OCI-LY1 (cell line): ENCODE data around the gene HOPX.
"Not testable (repeated sequence)": the region's sequence is repeated elsewhere in the genome, so short reads cannot be mapped to it uniquely, and the experiment has no call there.

Experiments
- H2AFZ ChIP-seq: fragments of 200-600 bp; sonication (generic), shearing (Covaris generic); 2 replicates; pipeline ENCODE4 v1.6.0; 2014; ENCODE audit warnings: antibody characterized with exemption, mild to moderate bottlenecking, low read length
- H3F3A ChIP-seq: fragments of 200-600 bp; sonication (generic), shearing (Covaris generic); 2 replicates; pipeline ENCODE4 v1.6.0; 2014; ENCODE audit warnings: mild to moderate bottlenecking, antibody characterized with exemption, low read length, moderate library complexity; ENCODE audit not compliant: insufficient read depth
- H3K27ac ChIP-seq: fragments of 200-600 bp; sonication (generic); 2 replicates; pipeline ENCODE4 v1.5.1; 2014; ENCODE audit warnings: low read length, mixed run types, mild to moderate bottlenecking, low read depth; ENCODE audit not compliant: poor library complexity, severe bottlenecking
- H3K27me3 ChIP-seq: fragments of 200-600 bp; sonication (generic); 2 replicates; pipeline ENCODE4 v1.6.0; 2014; ENCODE audit warnings: antibody characterized with exemption, mild to moderate bottlenecking, low read length, moderate library complexity; ENCODE audit not compliant: insufficient read depth
- H3K36me3 ChIP-seq: fragments of 200-600 bp; sonication (generic); 2 replicates; pipeline ENCODE4 v1.6.1; 2014; ENCODE audit warnings: mild to moderate bottlenecking, antibody characterized with exemption, low read length, moderate library complexity, mixed read lengths; ENCODE audit not compliant: insufficient read depth
- H3K4me1 ChIP-seq: fragments of 200-600 bp; sonication (generic); 2 replicates; pipeline ENCODE4 v1.5.1; 2014; ENCODE audit warnings: mild to moderate bottlenecking, low read length, moderate library complexity; ENCODE audit not compliant: insufficient read depth, severe bottlenecking
- H3K4me2 ChIP-seq: fragments of 200-600 bp; sonication (generic), shearing (Covaris generic); 2 replicates; pipeline ENCODE4 v1.6.1; 2014; ENCODE audit warnings: low read length
- H3K4me3 ChIP-seq: fragments of 200-600 bp; sonication (generic); 2 replicates; pipeline ENCODE4 v1.5.1; 2014; ENCODE audit warnings: low read length, low read depth, mild to moderate bottlenecking, mixed read lengths; ENCODE audit not compliant: poor library complexity, severe bottlenecking
- H3K79me2 ChIP-seq: fragments of 200-600 bp; shearing (Covaris generic); 2 replicates; pipeline ENCODE4 v1.6.1; 2016; ENCODE audit warnings: mixed run types, low read length, mixed read lengths; ENCODE audit not compliant: insufficient read depth
- H3K9ac ChIP-seq: fragments of 200-600 bp; sonication (generic), shearing (Covaris generic); 2 replicates; pipeline ENCODE4 v1.6.1; 2014; ENCODE audit warnings: mild to moderate bottlenecking, low read length, mixed read lengths
- H3K9me2 ChIP-seq: fragments of 200-600 bp; sonication (generic), shearing (Covaris generic); 2 replicates; pipeline ENCODE4 v1.6.1; 2014; ENCODE audit warnings: low read depth, mild to moderate bottlenecking, low read length, mixed read lengths
- H3K9me3 ChIP-seq: fragments of 200-600 bp; shearing (Covaris generic); 2 replicates; pipeline ENCODE4 v1.6.1; 2014; ENCODE audit warnings: low read length, mixed read lengths
- H4K20me1 ChIP-seq: fragments of 200-600 bp; sonication (generic), shearing (Covaris generic); 2 replicates; pipeline ENCODE4 v1.6.0; 2016; ENCODE audit warnings: mild to moderate bottlenecking, low read length; ENCODE audit not compliant: insufficient read depth
- EZH2 ChIP-seq: fragments of 200-600 bp; sonication (generic), shearing (Covaris generic); IDR thresholded peaks from 2 replicates; pipeline ENCODE4 v1.8.0; 2017; ENCODE audit warnings: borderline replicate concordance, mixed run types, mild to moderate bottlenecking, antibody characterized with exemption, low read length, moderate library complexity, mixed read lengths
- TF ChIP-seq, protein P1 (sequence below): fragments of 200-600 bp; sonication (generic), shearing (Covaris generic); IDR thresholded peaks from 2 replicates; pipeline ENCODE4 v1.5.1; 2017; ENCODE audit warnings: mild to moderate bottlenecking, antibody characterized with exemption, low read length, moderate library complexity, mixed read lengths

Gene HOPX

GRCh38 chr4:56696056-56696455 is 15.0 kb upstream of the HOPX start:
- no peaks in the 10 kb centered on the region for H3K27me3 ChIP-seq
- H3K36me3 ChIP-seq: no peaks in the 10 kb centered on the region
- no peak overlapping the region for H3K27ac ChIP-seq
- H2AFZ ChIP-seq: no peak overlapping the region
- no peaks in the 10 kb centered on the region for H3F3A ChIP-seq
- no peaks in the 10 kb centered on the region for H4K20me1 ChIP-seq
- H3K4me1 ChIP-seq: no peaks in the 10 kb centered on the region
- no peak overlapping the region for H3K4me3 ChIP-seq
- H3K79me2 ChIP-seq: no peaks in the 10 kb centered on the region
- H3K9me2 ChIP-seq: no peaks in the 10 kb centered on the region
- TF ChIP-seq, protein P1, sequence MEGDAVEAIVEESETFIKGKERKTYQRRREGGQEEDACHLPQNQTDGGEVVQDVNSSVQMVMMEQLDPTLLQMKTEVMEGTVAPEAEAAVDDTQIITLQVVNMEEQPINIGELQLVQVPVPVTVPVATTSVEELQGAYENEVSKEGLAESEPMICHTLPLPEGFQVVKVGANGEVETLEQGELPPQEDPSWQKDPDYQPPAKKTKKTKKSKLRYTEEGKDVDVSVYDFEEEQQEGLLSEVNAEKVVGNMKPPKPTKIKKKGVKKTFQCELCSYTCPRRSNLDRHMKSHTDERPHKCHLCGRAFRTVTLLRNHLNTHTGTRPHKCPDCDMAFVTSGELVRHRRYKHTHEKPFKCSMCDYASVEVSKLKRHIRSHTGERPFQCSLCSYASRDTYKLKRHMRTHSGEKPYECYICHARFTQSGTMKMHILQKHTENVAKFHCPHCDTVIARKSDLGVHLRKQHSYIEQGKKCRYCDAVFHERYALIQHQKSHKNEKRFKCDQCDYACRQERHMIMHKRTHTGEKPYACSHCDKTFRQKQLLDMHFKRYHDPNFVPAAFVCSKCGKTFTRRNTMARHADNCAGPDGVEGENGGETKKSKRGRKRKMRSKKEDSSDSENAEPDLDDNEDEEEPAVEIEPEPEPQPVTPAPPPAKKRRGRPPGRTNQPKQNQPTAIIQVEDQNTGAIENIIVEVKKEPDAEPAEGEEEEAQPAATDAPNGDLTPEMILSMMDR: no peak
- H3K4me2 ChIP-seq: no peak overlapping the region
- H3K9me3 ChIP-seq: no peaks in the 10 kb centered on the region
- H3K9ac ChIP-seq: no peak overlapping the region

GRCh38 chr4:56693476-56693875 is 12.4 kb upstream of the HOPX start:
- H3K79me2 ChIP-seq, H3K9me3 ChIP-seq, H3K4me1 ChIP-seq, H3K9me2 ChIP-seq, H3K9ac ChIP-seq, H4K20me1 ChIP-seq, H2AFZ ChIP-seq, H3K36me3 ChIP-seq, H3K4me2 ChIP-seq, H3F3A ChIP-seq, H3K27ac ChIP-seq, H3K4me3 ChIP-seq, H3K27me3 ChIP-seq: not testable (repeated sequence)

GRCh38 chr4:56692576-56692975 is 11.5 kb upstream of the HOPX start:
- H3K79me2 ChIP-seq: no peaks in the 10 kb centered on the region
- no peaks in the 10 kb centered on the region for H4K20me1 ChIP-seq
- no peak overlapping the region for H3K27ac ChIP-seq

DNA sequence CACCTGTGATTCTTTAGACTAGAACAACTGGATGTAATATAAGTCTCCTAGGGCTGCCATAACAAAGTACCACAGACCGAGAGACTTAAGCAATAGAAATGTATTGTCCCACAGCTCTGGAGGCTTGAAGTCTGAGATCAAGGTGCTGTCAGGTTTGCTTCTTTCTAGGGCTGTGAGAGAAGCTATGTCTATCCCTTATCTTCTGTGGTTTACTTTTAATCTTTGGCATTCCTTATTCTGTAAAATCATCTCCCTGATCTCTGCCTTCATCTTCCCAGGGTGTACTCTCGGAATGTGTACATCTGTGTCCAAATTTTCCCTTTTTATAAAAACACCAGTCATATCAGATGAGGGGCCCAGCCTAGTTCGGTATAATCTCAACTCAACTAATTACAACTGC is 10.3 kb upstream of the HOPX start:
- Histone ChIP-seq H3K4me1 (no peaks in the 10 kb centered on the region), H3K27me3 (no peaks in the 10 kb centered on the region), H3K9ac (no peak overlapping the region), H4K20me1 (no peaks in the 10 kb centered on the region), H2AFZ (no peak overlapping the region), H3K36me3 (no peaks in the 10 kb centered on the region), H3F3A (no peaks in the 10 kb centered on the region), H3K79me2 (no peaks in the 10 kb centered on the region), H3K4me2 (no peak overlapping the region), H3K4me3 (no peak overlapping the region), H3K27ac (no peak overlapping the region), H3K9me3 (no peaks in the 10 kb centered on the region), H3K9me2 (no peaks in the 10 kb centered on the region)
- TF ChIP-seq EZH2: no peak
- TF ChIP-seq, protein P1: no peak

More at GRCh38 chr4:56692576-56692975, 11.5 kb upstream of the HOPX start:
- TF ChIP-seq, protein P1: no peak
- no peak for TF ChIP-seq EZH2
- Histone ChIP-seq H3K36me3 (no peaks in the 10 kb centered on the region), H2AFZ (no peak overlapping the region), H3K9ac (no peak overlapping the region), H3K4me2 (no peak overlapping the region), H3K9me2 (no peaks in the 10 kb centered on the region), H3K27me3 (no peaks in the 10 kb centered on the region), H3K4me3 (no peak overlapping the region), H3K4me1 (no peaks in the 10 kb centered on the region), H3K9me3 (no peaks in the 10 kb centered on the region), H3F3A (no peaks in the 10 kb centered on the region)
